Stromal cell of bone marrow (primary cell): ENCODE results near the gene POU5F1.
"Not testable (repeated sequence)": the region's sequence is repeated elsewhere in the genome, so short reads cannot be mapped to it uniquely, and the experiment has no call there.

Experiments
- DNase-seq: peaks from one replicate; pipeline ENCODE4 v3.0.0-alpha.2; 2012; ENCODE audit warnings: low read depth

The POU5F1 gene

GRCh38 chr6:31165986-31166385 lies 4.5 kb downstream of the POU5F1 start:
- DNase-seq: no peak

GRCh38 chr6:31165064-31165832 lies 5.2 kb downstream of the POU5F1 start:
- DNase-seq: not testable (repeated sequence)

GRCh38 chr6:31164475-31165063 lies 5.9 kb downstream of the POU5F1 start:
- DNase-seq: not testable (repeated sequence)

GRCh38 chr6:31163922-31164321 lies 6.6 kb downstream of the POU5F1 start:
- no peak for DNase-seq

GRCh38 chr6:31162463-31163165 lies 7.9 kb downstream of the POU5F1 start:
- no peak for DNase-seq

GRCh38 chr6:31161216-31162126 lies 9.0 kb downstream of the POU5F1 start:
- no peak for DNase-seq

- no peak for DNase-seq
These were observed 11.3 kb downstream of the POU5F1 start for GRCh38 chr6:31158863-31159855.

- peak; percentile 98 for DNase-seq
These were observed 12.2 kb downstream of the POU5F1 start, which contains the start of gene TCF19 for GRCh38 chr6:31158140-31158862. Gene TCF19 (plus strand): TSS chr6:31158589. CDS start chr6:31159470, 881 bp downstream.

GRCh38 chr6:31157513-31158139 lies 12.9 kb downstream of the POU5F1 start, which contains the start of gene CCHCR1:
Gene CCHCR1 (minus strand): TSS chr6:31157802. CDS start chr6:31157600, 202 bp downstream.
- DNase-seq: no peak

- DNase-seq: no peak
These were observed 13.8 kb downstream of the POU5F1 start for GRCh38 chr6:31156641-31157040.

GRCh38 chr6:31154436-31154835 lies 16.0 kb downstream of the POU5F1 start:
- no peak for DNase-seq

GRCh38 chr6:31152781-31153180 lies 17.7 kb downstream of the POU5F1 start:
- DNase-seq: no peak

GRCh38 chr6:31149827-31150447 lies 20.5 kb downstream of the POU5F1 start:
- DNase-seq: no peak

- no peak for DNase-seq
These were observed 25.1 kb downstream of the POU5F1 start for GRCh38 chr6:31145386-31145785.

GRCh38 chr6:31144970-31145340 lies 25.5 kb downstream of the POU5F1 start:
- no peak for DNase-seq

GRCh38 chr6:31144296-31144969 lies 26.0 kb downstream of the POU5F1 start:
- DNase-seq: no peak

- DNase-seq: peak; percentile 36
These were observed 27.3 kb downstream of the POU5F1 start for GRCh38 chr6:31143148-31143547.

- no peak for DNase-seq
These were observed 28.1 kb downstream of the POU5F1 start for GRCh38 chr6:31142361-31142761.
